Measurements from ENCODE around the gene ATF4.

Gene ATF4

DNA sequence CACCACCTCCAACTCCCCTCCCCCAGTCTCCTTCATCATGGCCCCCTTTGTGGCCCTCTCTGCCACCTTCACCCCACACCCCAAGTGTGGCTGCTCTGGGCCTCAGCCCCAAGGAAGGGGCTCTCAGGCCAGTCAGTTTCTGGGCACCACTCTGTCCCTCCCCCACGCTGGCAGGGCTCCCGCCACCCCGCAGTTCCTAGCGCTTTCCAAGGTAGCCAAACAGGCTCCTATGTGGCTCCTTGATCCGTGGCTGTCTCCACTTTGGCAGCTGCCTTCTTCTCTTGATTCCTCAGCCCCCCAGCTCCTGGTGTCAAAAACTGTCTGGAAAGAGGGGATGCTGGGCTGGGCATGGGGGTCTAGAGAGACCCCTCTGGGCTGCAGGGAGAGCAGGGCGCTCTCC, 39.8 kb downstream of the ATF4 start:
- DNase-seq: no peak

DNA sequence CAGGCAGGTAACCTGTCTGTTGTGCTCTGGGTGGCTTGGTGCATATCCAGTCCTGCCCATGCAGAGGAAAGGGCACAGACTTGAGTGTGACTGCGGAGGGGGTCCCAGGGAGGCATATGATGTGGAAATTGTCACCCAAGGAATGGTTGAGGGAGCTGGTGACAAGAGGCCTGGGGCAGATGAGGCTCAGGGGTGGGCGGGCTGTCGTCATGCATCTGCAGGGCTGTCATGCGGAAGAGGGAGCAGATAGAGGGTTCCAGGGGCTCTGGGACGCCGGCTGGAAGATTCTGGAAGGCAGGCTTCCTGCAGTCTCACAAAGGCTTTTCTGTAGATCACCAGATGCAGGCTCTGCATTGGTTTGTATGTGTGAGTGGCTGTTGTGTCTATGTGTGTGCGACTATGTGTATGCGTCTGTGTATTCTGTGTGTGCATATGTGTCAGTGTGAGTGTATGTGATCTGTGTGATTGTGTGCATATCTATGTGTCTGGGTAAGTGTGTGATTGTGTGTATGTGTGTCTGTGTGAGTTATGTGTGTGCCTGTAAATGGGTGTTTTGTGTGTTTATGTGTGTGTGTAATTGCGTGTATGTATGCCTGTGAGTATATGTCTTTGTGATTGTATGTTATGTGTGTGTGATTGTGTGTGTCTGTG, 42.6 kb downstream of the ATF4 start:
- no peak for DNase-seq

DNA sequence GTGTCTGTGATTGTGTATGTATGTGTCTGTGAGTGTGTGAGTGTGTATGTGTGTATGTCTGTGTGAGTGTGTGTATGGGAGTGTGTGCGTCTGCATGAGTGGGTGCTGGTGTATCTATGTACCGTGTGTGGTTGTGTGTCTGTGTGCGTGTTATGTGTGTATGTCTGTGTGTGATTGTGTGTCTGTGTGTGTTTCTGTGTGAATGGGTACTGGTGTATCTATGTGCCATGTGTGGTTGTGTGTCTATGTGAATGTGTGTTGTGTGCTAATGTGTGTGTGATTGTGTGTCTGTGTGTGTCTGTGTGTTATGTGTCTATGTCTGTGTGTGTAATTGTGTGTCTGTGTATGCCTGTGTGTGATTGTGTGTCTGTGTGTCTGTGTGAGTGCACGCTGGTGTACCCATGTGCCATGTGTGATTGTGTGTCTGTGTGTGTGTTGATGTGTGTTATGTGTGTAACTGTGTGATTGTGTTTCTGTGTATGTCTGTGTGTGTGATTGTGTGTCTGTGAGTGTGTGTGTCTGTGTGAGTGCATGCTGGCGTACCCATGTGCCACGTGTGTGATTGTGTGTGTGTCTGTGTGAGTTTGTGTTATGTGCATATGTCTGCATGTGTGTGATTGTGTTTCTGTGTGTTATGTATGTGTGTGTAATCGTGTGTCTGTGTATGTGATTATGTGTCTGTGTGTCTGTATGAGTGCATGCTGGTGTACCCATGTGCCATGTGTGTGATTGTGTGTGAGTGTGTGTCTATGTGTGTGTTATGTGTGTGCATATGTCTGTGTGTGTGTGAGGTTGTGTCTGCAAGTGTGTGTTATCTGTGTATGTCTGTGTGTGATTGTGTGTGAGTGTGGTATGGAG, 43.4 kb downstream of the ATF4 start:
- no peak for DNase-seq

DNA sequence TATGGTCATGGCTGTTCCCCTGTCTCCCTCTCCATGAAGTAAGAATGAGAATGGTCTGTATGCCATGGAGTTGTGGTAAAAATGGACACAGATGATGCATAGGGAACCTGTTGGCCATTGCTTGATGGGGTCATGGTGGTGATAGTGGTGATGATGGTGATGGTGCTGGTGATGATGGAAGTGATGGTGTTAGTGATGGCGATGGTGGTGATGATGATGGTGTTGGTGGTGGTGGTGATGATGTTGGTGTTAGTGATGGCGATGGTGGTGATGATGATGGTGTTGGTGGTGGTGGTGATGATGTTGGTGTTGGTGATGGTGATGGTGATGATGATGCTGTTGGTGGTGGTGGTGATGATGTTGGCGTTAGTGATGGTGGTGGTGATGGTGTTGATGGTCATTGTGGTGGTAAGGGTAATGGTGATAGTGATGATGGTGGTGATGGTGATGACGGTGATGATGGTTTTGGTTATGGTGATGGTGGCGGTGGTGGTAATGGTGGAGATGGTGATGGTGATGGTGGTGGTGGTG, 45.1 kb downstream of the ATF4 start:
- no peak for DNase-seq

DNA sequence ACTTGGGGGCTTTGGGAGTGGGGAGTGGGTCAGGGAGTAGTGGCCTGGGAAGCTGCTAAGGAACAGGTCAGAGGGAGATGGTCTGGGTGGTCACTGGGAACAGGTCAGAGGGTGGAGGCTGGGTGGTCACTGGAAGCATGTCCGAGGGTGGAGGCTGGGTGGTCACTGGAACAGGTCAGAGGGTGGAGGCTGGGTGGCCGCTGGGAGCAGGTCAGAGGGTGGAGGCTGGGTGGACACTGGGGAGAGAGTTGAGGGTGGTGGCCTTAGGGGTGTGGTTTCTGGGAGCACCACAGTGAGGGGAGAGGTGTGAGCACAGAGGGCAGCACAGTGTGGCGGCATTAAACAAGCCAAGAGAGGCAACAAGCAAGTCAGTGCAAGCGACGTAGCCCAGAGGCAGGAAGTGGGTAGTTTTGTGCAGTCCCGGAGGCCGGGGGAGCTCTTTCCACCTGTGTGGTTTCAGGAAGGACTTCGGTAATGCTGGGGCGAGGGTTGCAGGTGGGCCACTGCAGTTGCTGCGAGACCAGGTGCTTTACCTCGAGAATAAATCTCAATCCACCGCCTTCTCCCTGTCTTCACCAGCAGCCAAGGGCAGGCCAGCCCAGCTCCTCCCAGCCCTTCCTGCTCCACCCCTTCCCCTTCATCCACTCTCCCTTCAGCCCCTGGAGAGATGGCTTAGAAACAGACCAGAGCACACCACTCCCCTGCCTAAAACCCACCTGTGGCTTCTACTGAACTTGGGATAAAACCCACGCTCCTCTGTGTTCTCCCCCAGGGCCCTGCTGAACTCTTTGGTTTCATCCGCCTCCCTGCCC, 47.0 kb downstream of the ATF4 start:
- no peak for DNase-seq

DNA sequence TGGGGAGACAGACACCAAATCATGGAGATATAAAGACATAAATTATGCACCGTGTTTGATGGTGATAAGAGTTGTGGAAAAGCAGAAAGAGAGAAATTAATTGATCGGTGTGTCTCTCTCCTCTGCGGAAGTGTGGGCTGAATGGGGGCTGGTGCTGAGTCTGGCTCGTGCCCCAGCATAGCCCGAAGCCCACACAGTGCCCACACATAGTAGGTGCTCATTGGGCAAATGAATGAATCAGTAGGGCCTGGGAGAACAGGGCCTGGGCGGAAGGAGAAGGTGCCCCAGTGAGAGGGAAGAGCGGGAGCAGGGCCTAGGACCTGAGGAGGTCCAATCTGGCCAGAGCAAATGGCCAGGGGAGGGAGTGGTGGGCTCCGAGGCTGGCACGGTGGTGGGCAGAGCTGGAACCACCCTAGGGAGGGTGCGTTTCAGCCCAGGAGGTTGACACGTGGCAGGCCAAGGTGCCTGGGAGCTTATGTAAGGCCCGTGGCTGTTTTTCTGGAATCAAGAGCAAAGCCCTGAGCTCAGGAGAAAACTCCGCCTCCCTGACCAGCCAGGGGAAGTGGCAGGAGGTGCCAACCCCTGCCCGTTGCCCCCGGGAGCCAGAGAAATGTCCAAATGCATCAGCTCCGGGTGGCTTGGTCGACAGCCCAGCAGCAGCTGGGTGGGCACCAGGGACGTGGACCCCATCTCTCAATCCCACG, 48.1 kb downstream of the ATF4 start:
- DNase-seq: no peak

DNA sequence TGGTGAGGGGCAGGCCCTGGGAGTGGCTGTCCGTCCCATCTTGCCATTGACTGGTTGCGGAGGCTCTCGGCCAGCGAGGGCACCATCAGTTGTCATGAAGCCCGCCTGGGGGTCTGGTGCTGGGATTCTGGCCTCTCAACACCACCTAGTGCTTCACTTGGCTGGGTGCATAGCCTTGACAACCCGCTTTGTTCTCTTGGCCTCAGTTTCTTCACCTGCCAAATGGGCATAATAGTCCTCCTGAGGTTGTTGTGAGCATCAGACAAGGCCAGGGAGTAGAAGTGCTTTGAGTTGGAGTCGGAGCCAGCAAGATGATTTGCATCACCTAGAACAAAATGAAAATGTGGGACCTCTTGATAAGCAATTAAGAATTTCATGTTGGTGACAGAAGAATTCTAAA, 48.7 kb downstream of the ATF4 start:
- DNase-seq: no peak

DNA sequence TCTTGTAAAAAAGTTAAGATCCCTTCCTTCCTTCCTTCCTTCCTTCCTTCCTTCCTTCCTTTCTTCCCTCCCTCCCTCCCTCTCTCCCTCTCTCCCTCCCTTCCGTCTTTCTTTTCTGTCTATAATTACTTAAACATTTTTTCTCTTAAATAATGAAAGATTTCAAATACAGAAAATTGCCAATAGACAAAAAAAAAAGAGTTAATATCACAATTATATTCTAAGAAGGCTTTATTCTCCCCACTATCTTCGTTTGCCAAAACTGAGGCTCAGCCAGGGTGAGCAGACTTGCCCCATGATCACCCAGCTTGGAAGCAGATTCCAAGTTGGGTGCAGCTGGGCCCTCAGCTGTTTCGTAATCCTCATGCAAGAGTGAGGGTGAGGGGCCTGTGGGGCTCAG, 49.9 kb downstream of the ATF4 start:
- DNase-seq: no peak

DNA sequence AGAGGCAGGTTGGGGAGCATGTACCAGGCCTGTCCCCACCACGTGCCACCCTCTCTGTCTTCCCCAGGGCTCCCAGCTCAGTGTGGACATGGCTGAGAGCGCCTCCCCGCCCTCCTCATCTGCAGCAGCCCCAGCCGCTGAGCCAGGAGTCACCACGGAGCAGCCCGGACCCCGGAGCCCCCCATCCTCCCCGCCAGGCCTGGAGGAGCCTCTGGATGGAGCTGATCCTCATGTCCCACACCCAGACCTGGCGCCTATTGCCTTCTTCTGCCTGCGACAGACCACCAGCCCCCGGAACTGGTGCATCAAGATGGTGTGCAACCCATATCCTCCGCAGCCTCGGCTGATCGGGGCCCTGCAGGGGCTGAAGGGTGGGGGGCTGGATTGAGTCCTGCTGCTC, 50.3 kb downstream of the ATF4 start, which contains the start of gene CACNA1I:
Gene CACNA1I, plus strand, starts transcription at position 89 of the 400 bp plus-strand sequence. Its CDS starts 0 bp downstream, at position 89.
- no peak for DNase-seq

DNA sequence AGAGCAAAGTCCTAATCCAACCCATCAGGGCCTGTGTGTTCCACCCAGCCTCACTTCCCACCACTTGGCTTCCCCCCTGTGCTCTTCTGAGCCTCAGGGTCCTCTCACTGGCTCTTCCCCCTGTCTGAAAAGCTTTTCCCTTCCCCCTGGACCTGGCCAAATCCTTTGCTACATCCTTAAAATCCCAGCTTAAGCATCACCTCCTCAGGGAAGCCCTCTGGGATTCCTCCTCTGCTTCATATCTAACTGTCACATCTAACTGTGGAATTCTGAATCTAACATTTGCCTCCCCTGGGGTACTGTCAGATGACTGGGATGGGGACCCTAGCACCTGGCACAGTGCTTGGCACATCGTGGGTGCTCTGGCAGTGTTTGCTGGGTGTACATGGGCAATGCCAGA, 51.2 kb downstream of the ATF4 start:
- no peak for DNase-seq

Data from NCI-H187 (cell line).